H7 (cell line): Measurements from ENCODE around the gene RAB3B. TPM values are rescaled to one million over a fixed set of nuclear protein-coding genes. Genes with fewer than 3 reads are reported as not detected.

ENCODE experiments used
- DNase-seq: peaks from one replicate; pipeline ENCODE4 v3.0.0; 2012
- H3K27me3 ChIP-seq: 2 replicates; pipeline ENCODE4 v1.6.0; 2011; ENCODE audit warnings: mild to moderate bottlenecking, low read length; ENCODE audit not compliant: control insufficient read depth, insufficient read depth
- H3K36me3 ChIP-seq: replicated peaks from 2 replicates; pipeline ENCODE4 v1.5.1; 2011; ENCODE audit warnings: low read length; ENCODE audit not compliant: control insufficient read depth, insufficient read depth
- H3K4me3 ChIP-seq: 2 replicates; pipeline ENCODE4 v1.5.1; 2011; ENCODE audit warnings: low read depth, mild to moderate bottlenecking, control low read depth, low read length, moderate library complexity; ENCODE audit not compliant: insufficient read depth
- total RNA-seq: library from RNA; depleted of rRNA; stranded (reverse); fragments of >200 nt; shearing (Covaris generic); gene quantifications from 2 replicates; pipeline ENCODE4 v1.2.3, GENCODE V29; 2014; rRNA removed

RAB3B gene
- total RNA-seq, 1 experiment from 2014 or later = 22.4 TPM

DNA sequence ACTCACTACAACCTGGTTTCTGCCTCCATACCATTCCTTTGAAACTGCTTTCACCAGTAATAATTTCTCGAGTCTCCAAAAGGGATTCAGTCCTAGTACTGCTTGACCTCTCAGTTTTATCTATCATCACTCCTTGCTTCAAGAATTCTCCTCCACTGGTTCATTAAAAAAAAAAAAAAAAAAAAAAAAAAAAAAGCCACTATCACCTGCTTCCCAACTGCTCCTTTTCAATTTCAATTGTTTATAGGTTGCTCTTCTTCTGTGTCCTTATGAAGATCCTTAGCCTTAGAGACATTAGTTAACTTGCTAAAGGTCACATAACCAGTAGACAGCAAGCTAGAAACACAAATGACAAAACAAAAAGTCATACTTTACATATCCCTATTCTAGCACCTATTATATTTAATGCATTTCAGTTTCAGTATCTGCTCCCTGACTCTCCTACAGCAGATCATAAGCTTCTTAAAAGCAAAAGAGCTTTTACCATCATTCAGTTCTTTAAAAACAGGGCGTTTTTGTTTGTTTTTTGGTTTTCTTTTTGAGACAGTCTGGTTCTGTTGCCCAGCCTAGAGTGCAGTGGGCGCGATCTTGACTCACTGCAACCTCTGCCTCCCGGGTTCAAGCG, 119.0 kb downstream of the RAB3B start:
- no peaks in the 10 kb centered on the region for H3K27me3 ChIP-seq

GRCh38 chr1:51870603-51871350, 119.7 kb downstream of the RAB3B start:
- DNase-seq = no peak

More for the DNA sequence above, 119.0 kb downstream of the RAB3B start:
- H3K36me3 ChIP-seq = peaks cover 2% of the 10 kb centered on the region; the same call in 1 of the 2 replicates
- no peak for DNase-seq
- H3K4me3 ChIP-seq = no peak overlapping the region

DNA sequence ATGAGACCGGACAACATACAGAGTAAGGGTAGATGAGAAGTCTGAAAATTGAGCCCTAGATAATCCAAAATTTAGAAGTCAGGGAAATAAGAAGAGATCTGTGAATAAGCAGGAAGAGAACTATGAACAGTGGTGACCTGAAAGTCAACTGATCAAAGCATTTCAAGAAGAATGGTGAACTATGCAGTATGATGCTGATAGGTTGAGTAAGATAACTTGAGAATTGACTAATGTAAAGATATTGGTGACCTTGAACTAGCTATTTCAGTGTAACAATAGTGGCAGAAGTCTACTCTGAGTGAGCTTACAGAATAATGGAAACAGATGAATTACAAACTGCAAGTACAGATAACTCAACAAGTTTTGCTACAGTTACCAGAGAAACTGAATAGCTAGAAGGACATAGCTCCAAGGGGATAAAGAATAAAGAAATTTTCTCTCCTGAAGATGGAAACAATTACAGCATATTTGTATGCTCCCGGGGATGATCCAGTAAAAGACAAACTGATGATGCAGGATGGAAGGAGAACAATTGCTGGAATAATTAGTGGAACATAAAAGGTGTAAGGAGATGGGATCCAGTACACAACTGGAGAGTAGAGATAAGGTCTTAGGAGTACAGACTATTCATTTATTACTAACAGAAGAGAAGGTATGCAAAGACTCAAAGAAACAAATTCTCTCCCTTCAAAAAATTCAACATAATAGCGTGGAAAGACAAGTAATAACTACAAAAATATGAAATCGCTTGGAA, 122.8 kb downstream of the RAB3B start:
- DNase-seq = no peak
- H3K4me3 ChIP-seq = no peak overlapping the region
- H3K36me3 ChIP-seq = no peaks in the 10 kb centered on the region
- H3K27me3 ChIP-seq = no peaks in the 10 kb centered on the region

More at GRCh38 chr1:51870603-51871350, 119.7 kb downstream of the RAB3B start:
- Histone ChIP-seq H3K4me3 (no peak overlapping the region), H3K27me3 (no peaks in the 10 kb centered on the region), H3K36me3 (peaks cover 2% of the 10 kb centered on the region; the same call in 1 of the 2 replicates)

- no peak for DNase-seq
- no peak overlapping the region for H3K4me3 ChIP-seq
- H3K27me3 ChIP-seq = no peaks in the 10 kb centered on the region
- H3K36me3 ChIP-seq = no peaks in the 10 kb centered on the region
Measured at GRCh38 chr1:51863384-51863783, 127.1 kb downstream of the RAB3B start.

DNA sequence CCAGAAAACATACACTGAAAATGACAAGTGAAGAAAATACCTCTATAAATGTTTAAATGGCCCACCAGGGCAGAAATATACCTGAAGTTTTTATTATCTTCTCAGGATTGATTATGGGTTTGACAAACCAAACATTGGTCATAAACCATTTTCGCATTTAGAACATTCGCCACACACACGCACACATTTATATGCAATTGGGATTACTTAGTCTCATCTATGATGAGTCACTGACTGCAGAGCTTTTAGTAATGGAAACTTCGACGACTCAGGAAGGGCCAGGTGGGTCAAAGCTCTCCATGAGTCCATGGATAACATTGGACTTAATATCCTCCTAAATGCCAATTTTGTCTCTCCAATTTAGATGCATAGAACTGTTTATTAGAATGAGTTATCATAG, 128.8 kb downstream of the RAB3B start:
- Histone ChIP-seq H3K27me3 (no peaks in the 10 kb centered on the region), H3K4me3 (no peak overlapping the region), H3K36me3 (no peaks in the 10 kb centered on the region)
- no peak for DNase-seq

- Histone ChIP-seq H3K27me3 (no peaks in the 10 kb centered on the region), H3K36me3 (peaks cover 1% of the 10 kb centered on the region; the same call in 1 of the 2 replicates), H3K4me3 (no peak overlapping the region)
- no peak for DNase-seq
Measured at GRCh38 chr1:51859735-51860134, 130.8 kb downstream of the RAB3B start.

- DNase-seq = no peak
- Histone ChIP-seq H3K27me3 (no peaks in the 10 kb centered on the region), H3K36me3 (peaks cover 1% of the 10 kb centered on the region; the same call in 1 of the 2 replicates), H3K4me3 (no peak overlapping the region)
Measured at GRCh38 chr1:51859333-51859732, 131.2 kb downstream of the RAB3B start.

DNA sequence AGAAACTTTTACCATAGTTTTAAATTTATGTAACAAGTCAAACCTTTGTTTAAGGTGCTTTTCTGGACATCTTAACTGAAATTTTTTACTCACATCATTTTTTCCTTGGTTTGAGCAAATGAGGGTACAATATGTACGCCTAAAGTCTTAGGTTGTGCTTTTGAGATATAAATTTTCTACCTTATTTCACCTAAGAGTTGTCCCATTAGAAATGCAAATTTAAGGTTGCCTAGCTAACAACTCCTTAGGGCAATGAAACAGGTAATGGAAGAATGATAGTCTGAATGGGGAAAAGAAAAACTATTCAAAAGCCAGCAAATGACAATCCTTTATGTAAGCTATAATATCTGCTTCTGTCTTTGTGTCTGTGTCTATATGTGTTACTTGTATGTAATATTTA, 131.6 kb downstream of the RAB3B start:
- Histone ChIP-seq H3K36me3 (peaks cover 1% of the 10 kb centered on the region; the same call in 1 of the 2 replicates), H3K4me3 (no peak overlapping the region), H3K27me3 (no peaks in the 10 kb centered on the region)
- DNase-seq = no peak

Other genes starting within 250 kb of the RAB3B start
- 103 and 146 TPM in 2 replicates for gene NRDC, start 112.0 kb downstream of the RAB3B start, total RNA-seq
- 16.9 and 20.8 TPM in 2 replicates for gene KTI12, start 43.1 kb upstream of the RAB3B start, total RNA-seq
- gene TXNDC12, start 64.5 kb upstream of the RAB3B start, total RNA-seq = 79.2 and 90.2 TPM in 2 replicates
- gene BTF3L4, start 65.6 kb upstream of the RAB3B start, total RNA-seq = 96.9 and 127 TPM in 2 replicates
- 18.0 and 23.8 TPM in 2 replicates for gene ZFYVE9, start 151.4 kb upstream of the RAB3B start, total RNA-seq